Activated T-cell treated with anti-CD3 and anti-CD28 coated beads for 4 hours (primary cell): ENCODE results near the gene POLE.

Source experiments
- DNase-seq: peaks from one replicate; pipeline ENCODE4 v3.0.0-alpha.2; 2020

Gene POLE

DNA sequence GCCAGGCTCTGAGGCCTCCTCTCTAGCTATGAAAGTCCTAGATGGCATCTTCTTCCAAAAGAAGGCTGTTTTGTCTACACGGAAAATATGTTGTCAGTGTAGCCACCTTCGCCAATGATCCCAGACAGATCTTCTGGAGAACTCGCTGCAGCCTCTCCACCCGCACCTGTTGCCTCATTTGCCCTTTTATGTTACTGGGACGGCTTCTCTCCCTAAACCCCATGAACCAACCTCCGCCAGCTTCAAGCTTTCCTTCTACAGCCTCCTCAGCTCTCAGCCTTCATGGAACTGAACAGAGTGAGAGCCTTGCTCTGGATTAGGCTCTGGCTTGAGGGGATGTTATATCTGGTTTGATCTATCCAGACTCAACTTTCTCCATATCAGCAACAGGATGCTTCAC, 57.8 kb downstream of the POLE start:
- DNase-seq, result no peak

DNA sequence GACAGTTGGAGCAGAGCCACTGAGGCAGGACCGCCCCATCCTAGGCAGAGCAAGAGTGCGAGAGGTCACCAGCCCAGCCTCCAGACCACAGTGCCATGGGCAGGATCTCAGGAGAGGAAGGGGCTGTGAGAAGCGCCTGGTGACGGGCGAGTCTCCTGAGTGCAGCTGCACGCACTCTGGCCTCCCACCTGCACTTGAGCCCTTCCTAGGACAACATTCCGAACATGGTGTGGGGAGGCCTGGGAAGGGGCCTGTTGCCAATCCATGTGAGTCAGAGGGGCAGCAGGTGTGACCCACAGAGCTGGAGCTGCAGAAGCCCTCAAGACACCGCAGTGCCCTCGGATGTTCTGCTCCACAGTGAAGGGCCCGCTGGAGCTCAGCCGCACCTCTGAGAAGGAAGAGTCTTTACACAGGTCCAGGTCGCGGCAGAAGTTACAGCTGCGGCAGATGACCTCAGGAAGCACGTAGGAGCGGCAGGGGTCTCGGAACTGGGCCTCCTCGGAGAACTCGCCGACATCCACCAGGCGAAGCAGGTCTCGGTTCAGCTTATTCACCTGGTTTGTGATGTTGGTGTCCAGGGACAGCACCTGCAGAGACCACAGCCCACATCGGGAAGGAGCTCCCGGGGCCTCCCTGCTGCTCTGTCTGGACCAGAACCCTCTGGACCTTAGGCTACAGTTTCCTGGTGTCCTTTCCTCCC, 61.3 kb downstream of the POLE start:
- DNase-seq, result no peak

DNA sequence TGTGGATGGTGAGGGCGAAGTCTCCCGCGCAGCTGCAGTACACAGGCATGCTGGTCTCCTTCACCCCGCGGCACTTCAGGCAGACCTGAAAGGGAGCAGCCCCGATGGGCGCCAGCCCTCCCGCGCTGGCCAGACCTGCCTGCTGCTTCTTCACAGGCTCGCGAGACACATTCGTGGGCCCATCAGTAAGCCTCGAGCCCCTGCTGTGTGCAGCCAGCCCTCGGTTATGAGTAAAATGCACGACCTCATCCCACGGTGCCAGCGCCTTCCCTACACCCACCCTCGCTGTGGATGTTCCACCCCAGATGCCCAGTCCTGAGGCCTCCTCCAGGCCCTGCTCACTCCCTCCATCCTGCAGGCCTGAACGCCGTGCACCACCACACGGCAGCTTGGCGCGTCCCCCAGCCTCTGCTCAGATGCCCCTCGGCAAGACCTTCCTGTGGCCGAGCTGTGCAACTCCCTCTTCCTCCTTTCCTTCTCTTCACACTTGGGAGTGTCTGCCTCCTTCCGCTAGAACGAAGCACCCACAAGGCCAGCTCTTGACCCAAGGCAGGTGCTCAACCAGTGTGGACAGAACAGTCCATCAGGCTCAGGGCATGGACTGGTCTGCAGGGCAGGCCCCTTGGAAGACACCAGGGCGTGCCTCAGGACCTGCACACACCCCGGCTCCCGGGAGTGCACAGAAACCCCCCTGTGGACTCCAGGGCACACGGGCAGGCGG, 62.1 kb downstream of the POLE start:
- DNase-seq, result no peak

DNA sequence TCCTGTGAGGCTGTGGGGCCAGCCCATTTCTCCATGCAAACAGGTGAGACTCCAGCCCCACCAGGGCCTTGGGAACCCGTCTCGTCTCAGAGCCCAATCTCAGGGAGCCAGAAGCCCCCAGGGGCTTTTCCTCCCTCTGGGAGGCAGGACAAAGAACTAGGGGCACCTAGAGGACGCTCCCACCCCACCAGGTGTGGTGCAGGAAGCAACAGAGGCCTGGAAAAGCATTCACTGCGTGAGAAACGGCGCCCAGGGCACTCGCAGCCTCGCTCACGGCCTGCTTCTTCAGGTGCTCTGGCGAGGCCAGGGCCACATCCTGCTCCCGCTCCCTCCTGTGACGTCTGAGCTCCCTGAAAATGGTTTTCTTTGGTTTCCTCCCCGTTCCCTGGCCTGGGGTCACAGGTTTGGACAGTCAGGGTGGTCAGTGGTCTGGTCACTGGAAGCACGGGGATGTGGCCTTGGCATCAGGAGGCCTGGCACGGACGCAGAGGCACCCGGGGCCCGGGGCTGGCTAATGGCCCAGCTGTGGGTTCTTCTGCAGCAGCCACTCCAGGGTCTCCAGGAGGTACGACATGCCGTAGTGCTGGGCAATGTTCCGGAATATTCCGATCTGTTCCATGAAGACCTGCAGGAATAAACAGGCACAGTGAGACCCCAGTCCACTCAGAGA, 62.8 kb downstream of the POLE start:
- DNase-seq, result no peak

DNA sequence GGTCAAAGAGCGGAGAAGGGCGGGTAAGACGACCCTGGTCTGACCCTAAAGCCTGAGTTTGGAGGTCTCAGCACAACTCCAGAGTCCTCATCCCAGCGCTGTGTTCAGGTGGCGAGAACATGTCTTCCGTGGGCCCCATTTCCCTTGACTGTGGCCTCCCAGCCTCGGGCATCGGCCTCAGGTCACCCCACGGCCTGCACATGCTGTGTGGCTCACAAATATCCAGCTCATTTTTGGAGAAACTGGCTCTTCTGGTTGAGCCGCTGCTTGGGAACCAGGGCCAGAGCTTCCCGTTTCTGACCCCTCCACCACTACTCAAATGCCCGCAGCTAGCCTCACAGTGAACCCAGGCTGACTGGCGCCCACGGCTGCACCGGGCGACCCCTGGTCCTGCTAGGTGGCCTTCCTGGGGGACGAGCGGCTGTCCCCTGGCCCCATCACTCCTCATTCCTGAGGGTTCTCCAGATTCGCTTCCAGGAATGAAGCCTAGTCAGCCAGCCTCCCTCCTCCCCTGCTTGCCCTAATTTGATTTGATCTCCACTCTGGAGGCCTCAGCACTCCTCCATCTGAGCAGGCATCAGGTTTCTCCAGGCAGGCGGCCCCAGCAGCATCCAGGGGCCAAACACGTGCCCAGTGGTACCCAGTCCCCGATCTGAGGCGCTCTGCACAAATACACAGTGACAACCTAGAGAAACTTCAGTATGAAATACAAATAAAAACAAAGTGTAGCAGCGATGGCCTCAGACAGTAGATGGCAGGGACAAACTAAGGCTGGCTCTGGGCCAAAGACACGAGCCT, 63.9 kb downstream of the POLE start:
- DNase-seq, result no peak

- no peak for DNase-seq
These were observed 64.6 kb downstream of the POLE start for GRCh38 chr12:132622437-132623071.

GRCh38 chr12:132621657-132622435, 65.3 kb downstream of the POLE start:
- no peak for DNase-seq

- no peak for DNase-seq
These were observed 66.1 kb downstream of the POLE start for GRCh38 chr12:132620899-132621656.

DNA sequence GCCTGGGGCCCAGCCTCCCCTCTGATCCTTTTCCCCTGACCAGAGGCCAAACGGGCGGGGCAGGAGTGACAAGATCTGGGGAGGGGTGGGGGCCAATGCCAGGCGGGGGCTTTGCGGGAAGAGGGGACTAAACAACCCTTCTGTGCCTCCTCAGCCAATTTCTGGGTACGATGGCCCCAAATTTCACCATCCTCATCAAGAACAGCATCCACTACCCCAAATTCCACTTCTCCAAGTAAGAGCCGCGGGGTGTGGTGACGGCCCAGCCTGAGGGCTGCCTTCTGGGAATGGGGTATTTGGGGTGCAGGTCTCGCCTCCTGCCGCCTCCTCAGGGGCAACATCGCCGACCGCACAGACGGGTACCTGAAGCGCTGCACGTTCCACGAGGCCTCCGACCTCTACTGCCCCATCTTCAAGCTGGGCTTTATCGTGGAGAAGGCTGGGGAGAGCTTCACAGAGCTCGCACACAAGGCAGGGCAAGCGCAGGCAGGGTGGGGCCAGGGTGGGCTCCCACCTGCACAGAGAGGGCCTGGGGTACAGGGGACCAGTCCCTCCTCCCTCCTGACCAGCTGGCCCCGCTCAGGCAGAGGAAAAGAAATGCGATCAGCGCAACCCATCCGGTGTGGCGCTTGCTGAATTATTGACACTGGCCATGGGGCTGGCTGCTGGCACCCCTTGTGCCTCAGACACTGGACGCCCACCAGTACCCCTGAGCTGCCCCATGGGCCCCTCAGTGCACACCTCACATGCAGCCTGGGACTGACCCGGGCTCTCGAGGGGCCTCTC, 66.8 kb downstream of the POLE start:
- DNase-seq, result no peak

DNA sequence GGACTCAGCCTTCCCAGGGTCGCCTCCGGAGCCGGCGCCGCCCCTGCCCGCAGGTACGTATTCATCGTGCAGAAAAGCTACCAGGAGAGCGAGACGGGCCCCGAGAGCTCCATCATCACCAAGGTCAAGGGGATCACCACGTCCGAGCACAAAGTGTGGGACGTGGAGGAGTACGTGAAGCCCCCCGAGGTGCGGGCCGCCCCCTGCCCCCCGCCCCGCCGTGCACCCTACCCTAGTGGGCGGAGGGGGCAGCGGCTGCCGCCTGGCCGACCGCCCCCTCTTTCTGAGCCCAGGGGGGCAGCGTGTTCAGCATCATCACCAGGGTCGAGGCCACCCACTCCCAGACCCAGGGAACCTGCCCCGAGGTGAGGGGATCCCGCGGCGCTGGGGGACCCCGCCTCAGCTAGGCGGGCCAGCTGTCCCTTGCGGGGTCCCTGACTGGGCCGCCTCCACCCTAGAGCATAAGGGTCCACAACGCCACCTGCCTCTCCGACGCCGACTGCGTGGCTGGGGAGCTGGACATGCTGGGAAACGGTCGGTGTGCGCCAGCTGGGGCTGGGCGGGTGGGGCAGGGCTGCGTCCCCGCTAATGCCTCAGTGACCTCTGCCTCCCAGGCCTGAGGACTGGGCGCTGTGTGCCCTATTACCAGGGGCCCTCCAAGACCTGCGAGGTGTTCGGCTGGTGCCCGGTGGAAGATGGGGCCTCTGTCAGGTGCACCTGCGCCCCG, 67.6 kb downstream of the POLE start:
- no peak for DNase-seq

- no peak for DNase-seq
These were observed 68.1 kb downstream of the POLE start for GRCh38 chr12:132619071-132619385.

- DNase-seq, result no peak
These were observed 68.5 kb downstream of the POLE start, which contains the start of gene P2RX2 for GRCh38 chr12:132618683-132619043. Gene P2RX2, plus strand, starts transcription at chr12:132618776. Its CDS starts 41 bp downstream, at chr12:132618817.

GRCh38 chr12:132617822-132618682, 69.1 kb downstream of the POLE start:
- no peak for DNase-seq

GRCh38 chr12:132617135-132617701, 69.9 kb downstream of the POLE start:
- no peak for DNase-seq

- no peak for DNase-seq
These were observed 71.5 kb downstream of the POLE start for GRCh38 chr12:132615579-132616038.

- DNase-seq, result peak; percentile 69
These were observed 72.1 kb downstream of the POLE start for GRCh38 chr12:132614861-132615578.

DNA sequence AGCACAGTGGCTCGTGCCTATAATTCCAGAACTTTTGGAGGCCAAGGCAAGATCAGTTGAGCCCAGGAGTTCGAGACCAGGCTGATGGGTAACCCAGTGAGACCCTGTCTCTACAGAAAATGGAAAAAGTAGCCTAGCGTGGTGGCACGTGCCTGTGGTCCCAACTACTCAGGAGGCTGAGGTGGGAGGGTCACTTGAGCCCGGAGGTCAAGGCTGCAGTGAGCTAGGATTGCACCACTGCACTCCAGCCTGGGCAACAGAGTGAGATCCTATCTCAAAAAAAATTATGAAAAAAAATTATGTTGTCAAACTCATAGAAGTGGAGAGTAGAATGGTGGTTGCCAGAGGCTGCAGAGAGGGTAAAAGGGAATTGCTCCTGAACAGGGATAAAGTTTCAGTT, 73.1 kb downstream of the POLE start:
- DNase-seq, result no peak

DNA sequence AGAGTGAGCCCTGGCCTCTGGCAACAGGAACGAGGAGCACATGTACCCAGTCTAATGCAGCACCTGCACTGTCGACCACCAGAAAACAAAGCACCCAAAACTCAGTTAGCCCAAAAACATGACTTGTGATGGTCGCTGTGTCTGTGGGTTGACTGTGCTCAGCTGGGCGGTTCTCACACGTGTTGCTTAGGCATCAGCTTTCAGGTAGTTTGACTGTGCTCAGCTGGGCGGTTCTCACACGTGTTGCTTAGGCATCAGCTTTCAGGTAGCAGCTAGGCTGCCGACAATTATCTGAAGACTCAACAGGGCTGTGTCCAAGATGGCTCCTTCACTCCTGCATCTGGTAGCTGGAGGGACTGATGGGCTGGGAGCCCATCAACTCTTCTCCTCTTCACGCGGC, 75.5 kb downstream of the POLE start:
- no peak for DNase-seq
